ENCODE measurements around the gene SENP5. TPM values are rescaled to one million over a fixed set of nuclear protein-coding genes. Genes with fewer than 3 reads are reported as not detected.

The SENP5 gene
- total and polyA plus RNA-seq, 9 of the 15 experiments (the other 6 are each of a cell fraction or from before 2014, with no cell fraction given), result 18.3 to 59.7 (median 35.8) TPM

DNA sequence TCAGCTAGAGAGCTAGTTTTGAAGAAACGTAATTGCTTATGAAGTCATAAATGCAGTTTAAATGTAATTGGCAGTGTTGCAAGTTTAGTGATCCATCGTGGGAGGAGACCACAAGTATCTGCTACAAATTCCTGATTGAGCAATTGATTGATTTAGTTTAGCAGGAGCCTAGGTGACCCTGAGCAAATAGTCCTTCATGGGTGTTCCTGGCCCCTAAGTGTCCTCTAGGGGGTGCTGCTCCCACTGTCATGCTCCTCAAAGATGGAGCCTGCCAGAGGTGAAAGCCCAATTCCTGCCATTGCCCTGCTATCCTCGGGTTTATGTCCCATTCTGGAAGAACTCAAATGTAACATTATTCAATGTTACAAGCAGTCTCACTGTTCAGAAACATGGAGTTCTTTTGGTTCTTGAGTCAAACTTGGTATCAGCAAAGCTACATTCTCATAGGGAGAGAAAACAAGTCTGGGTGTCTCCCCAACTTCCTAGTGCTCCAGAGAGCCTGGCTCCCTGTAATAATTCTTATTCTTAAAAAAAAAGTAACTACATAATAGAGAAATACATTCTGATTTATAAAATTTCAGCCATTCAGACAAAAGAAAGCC is 29.8 kb upstream of the SENP5 start (continued):
- no peak for TF ChIP-seq BACH1 (tag; IDR thresholded peaks at IDR 0.05)
- no peak for TF ChIP-seq ZKSCAN3 (CRISPR knock-in tag; IDR thresholded peaks at IDR 0.05)
- no peak for TF ChIP-seq ZNF583 (CRISPR knock-in tag; IDR thresholded peaks at IDR 0.05)
- TF ChIP-seq, protein P1, sequence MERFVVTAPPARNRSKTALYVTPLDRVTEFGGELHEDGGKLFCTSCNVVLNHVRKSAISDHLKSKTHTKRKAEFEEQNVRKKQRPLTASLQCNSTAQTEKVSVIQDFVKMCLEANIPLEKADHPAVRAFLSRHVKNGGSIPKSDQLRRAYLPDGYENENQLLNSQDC (CRISPR knock-in tag; IDR thresholded peaks at IDR 0.05), result no peak
- TF ChIP-seq, protein P2, sequence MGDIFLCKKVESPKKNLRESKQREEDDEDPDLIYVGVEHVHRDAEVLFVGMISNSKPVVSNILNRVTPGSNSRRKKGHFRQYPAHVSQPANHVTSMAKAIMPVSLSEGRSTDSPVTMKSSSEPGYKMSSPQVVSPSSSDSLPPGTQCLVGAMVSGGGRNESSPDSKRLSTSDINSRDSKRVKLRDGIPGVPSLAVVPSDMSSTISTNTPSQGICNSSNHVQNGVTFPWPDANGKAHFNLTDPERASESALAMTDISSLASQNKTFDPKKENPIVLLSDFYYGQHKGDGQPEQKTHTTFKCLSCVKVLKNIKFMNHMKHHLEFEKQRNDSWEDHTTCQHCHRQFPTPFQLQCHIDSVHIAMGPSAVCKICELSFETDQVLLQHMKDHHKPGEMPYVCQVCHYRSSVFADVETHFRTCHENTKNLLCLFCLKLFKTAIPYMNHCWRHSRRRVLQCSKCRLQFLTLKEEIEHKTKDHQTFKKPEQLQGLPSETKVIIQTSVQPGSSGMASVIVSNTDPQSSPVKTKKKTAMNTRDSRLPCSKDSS (IDR thresholded peaks at IDR 0.05; ENCODE audit: low read depth, partially characterized antibody), result no peak
- TF ChIP-seq ASH1L (IDR thresholded peaks at IDR 0.05; ENCODE audit: borderline replicate concordance, low read depth, partially characterized antibody), result no peak
- TF ChIP-seq ZNF217 (CRISPR knock-in tag; IDR thresholded peaks at IDR 0.05), result no peak
- peak; percentile 20 for TF ChIP-seq NEUROD1 (IDR thresholded peaks at IDR 0.05; ENCODE audit: borderline replicate concordance, low read depth, low read length, partially characterized antibody)
- no peak for TF ChIP-seq HDAC8 (tag; IDR thresholded peaks at IDR 0.05)
- no peak for TF ChIP-seq TBL1XR1 (IDR thresholded peaks at IDR 0.05; ENCODE audit: low read length in 2 of 2)
- peak; percentile 21; the same call in 1 of the 2 replicates for TF ChIP-seq ZNF384 (IDR thresholded peaks at IDR 0.05; ENCODE audit: low read depth, low read length)
- TF ChIP-seq SNAPC5 (CRISPR knock-in tag; IDR thresholded peaks at IDR 0.05), result no peak
- no peak for TF ChIP-seq PCBP2 (IDR thresholded peaks at IDR 0.05; ENCODE audit: low read depth, low read length, poor library complexity, severe bottlenecking)
- TF ChIP-seq, protein P3, sequence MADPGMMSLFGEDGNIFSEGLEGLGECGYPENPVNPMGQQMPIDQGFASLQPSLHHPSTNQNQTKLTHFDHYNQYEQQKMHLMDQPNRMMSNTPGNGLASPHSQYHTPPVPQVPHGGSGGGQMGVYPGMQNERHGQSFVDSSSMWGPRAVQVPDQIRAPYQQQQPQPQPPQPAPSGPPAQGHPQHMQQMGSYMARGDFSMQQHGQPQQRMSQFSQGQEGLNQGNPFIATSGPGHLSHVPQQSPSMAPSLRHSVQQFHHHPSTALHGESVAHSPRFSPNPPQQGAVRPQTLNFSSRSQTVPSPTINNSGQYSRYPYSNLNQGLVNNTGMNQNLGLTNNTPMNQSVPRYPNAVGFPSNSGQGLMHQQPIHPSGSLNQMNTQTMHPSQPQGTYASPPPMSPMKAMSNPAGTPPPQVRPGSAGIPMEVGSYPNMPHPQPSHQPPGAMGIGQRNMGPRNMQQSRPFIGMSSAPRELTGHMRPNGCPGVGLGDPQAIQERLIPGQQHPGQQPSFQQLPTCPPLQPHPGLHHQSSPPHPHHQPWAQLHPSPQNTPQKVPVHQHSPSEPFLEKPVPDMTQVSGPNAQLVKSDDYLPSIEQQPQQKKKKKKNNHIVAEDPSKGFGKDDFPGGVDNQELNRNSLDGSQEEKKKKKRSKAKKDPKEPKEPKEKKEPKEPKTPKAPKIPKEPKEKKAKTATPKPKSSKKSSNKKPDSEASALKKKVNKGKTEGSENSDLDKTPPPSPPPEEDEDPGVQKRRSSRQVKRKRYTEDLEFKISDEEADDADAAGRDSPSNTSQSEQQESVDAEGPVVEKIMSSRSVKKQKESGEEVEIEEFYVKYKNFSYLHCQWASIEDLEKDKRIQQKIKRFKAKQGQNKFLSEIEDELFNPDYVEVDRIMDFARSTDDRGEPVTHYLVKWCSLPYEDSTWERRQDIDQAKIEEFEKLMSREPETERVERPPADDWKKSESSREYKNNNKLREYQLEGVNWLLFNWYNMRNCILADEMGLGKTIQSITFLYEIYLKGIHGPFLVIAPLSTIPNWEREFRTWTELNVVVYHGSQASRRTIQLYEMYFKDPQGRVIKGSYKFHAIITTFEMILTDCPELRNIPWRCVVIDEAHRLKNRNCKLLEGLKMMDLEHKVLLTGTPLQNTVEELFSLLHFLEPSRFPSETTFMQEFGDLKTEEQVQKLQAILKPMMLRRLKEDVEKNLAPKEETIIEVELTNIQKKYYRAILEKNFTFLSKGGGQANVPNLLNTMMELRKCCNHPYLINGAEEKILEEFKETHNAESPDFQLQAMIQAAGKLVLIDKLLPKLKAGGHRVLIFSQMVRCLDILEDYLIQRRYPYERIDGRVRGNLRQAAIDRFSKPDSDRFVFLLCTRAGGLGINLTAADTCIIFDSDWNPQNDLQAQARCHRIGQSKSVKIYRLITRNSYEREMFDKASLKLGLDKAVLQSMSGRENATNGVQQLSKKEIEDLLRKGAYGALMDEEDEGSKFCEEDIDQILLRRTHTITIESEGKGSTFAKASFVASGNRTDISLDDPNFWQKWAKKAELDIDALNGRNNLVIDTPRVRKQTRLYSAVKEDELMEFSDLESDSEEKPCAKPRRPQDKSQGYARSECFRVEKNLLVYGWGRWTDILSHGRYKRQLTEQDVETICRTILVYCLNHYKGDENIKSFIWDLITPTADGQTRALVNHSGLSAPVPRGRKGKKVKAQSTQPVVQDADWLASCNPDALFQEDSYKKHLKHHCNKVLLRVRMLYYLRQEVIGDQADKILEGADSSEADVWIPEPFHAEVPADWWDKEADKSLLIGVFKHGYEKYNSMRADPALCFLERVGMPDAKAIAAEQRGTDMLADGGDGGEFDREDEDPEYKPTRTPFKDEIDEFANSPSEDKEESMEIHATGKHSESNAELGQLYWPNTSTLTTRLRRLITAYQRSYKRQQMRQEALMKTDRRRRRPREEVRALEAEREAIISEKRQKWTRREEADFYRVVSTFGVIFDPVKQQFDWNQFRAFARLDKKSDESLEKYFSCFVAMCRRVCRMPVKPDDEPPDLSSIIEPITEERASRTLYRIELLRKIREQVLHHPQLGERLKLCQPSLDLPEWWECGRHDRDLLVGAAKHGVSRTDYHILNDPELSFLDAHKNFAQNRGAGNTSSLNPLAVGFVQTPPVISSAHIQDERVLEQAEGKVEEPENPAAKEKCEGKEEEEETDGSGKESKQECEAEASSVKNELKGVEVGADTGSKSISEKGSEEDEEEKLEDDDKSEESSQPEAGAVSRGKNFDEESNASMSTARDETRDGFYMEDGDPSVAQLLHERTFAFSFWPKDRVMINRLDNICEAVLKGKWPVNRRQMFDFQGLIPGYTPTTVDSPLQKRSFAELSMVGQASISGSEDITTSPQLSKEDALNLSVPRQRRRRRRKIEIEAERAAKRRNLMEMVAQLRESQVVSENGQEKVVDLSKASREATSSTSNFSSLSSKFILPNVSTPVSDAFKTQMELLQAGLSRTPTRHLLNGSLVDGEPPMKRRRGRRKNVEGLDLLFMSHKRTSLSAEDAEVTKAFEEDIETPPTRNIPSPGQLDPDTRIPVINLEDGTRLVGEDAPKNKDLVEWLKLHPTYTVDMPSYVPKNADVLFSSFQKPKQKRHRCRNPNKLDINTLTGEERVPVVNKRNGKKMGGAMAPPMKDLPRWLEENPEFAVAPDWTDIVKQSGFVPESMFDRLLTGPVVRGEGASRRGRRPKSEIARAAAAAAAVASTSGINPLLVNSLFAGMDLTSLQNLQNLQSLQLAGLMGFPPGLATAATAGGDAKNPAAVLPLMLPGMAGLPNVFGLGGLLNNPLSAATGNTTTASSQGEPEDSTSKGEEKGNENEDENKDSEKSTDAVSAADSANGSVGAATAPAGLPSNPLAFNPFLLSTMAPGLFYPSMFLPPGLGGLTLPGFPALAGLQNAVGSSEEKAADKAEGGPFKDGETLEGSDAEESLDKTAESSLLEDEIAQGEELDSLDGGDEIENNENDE (IDR thresholded peaks at IDR 0.05; ENCODE audit: low read depth, low read length), result no peak
- no peak for TF ChIP-seq KAT2B (IDR thresholded peaks at IDR 0.05; ENCODE audit: low read depth, low read length)

All from K562 (cell line).